Measurements from ENCODE around the gene CBY1. TPM values are rescaled to one million over a fixed set of nuclear protein-coding genes. Genes with fewer than 3 reads are reported as not detected.

CBY1 gene
- total RNA-seq, 1 experiment from 2014 or later: 28.3 TPM

DNA sequence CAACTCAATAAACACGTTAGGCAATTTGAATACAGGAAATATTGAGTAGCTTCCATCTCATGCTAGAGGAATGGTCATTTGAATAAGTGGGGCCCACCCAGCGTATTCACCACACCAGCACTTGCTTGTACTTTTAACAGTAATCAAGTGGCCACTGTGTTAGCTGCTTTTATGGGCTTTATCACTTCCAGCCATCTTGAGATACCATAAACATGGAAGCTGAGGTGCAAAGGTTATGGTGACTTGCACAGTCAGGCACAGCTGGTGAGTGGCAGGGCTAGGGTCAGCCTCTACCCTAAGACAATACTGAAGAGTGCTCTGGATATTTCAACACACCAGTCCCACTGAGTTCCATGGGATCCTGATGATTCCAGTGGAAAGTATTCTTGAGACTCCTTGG is 37.6 kb downstream of the CBY1 start:
- BruUV-seq (replicated peaks): no TSS peak
- Mint-ChIP-seq H3K27ac (ENCODE audit: unreplicated experiment) (peak overlapping the region; percentile 95), H3K9me3 (ENCODE audit: unreplicated experiment) (no peaks in the 10 kb centered on the region), H3K4me1 (ENCODE audit: low read depth, unreplicated experiment) (peaks cover 37% of the 10 kb centered on the region), H3K4me3 (ENCODE audit: unreplicated experiment) (peak overlapping the region; percentile 52), H3K36me3 (ENCODE audit: insufficient read depth, unreplicated experiment) (peaks cover 81% of the 10 kb centered on the region), H3K27me3 (ENCODE audit: insufficient read depth, unreplicated experiment) (no peaks in the 10 kb centered on the region)
- ChIA-PET CTCF (interaction anchor here (1.9 kb wide), 1 partner anchor 12 kb away, joined by 12 read pairs; the partner anchor contains the start of gene TOMM22), POLR2A (interaction anchor here (0.6 to 2.8 kb wide), 5 partner anchors 10 to 17 kb away, joined by 4 to 24 read pairs (median 4); partner anchors contain the start of genes GTPBP1 and TOMM22)
- no peak overlapping the region for H3K4me3 ChIP-seq (ENCODE audit: low read depth, low read length)
- H3K4me1 ChIP-seq: peaks cover 59% of the 10 kb centered on the region
- intact Hi-C loops (cut with micrococcal nuclease; ENCODE audit: unreplicated experiment): loop anchor here (1.0 kb wide), 2 partner anchors 11 to 13 kb away; partner anchors contain the start of genes GTPBP1 and TOMM22
- DNase-seq: peak; percentile 81 to 94
- no peaks in the 10 kb centered on the region for H3K27me3 ChIP-seq (replicated peaks; ENCODE audit: control insufficient read depth, insufficient read depth, low read length)
- H3K36me3 ChIP-seq (ENCODE audit: control insufficient read depth, insufficient read depth, low read length): peaks cover 6% of the 10 kb centered on the region; the same call in 1 of the 2 replicates
- H3K9me3 ChIP-seq: no peaks in the 10 kb centered on the region
- TF ChIP-seq, protein P1, sequence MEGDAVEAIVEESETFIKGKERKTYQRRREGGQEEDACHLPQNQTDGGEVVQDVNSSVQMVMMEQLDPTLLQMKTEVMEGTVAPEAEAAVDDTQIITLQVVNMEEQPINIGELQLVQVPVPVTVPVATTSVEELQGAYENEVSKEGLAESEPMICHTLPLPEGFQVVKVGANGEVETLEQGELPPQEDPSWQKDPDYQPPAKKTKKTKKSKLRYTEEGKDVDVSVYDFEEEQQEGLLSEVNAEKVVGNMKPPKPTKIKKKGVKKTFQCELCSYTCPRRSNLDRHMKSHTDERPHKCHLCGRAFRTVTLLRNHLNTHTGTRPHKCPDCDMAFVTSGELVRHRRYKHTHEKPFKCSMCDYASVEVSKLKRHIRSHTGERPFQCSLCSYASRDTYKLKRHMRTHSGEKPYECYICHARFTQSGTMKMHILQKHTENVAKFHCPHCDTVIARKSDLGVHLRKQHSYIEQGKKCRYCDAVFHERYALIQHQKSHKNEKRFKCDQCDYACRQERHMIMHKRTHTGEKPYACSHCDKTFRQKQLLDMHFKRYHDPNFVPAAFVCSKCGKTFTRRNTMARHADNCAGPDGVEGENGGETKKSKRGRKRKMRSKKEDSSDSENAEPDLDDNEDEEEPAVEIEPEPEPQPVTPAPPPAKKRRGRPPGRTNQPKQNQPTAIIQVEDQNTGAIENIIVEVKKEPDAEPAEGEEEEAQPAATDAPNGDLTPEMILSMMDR (IDR thresholded peaks at IDR 0.05; ENCODE audit: insufficient read depth in 1 of 2, low read depth in 1 of 2, low read length in 1 of 2, severe bottlenecking in 1 of 2, unreplicated experiment in 1 of 2): no peak

DNA sequence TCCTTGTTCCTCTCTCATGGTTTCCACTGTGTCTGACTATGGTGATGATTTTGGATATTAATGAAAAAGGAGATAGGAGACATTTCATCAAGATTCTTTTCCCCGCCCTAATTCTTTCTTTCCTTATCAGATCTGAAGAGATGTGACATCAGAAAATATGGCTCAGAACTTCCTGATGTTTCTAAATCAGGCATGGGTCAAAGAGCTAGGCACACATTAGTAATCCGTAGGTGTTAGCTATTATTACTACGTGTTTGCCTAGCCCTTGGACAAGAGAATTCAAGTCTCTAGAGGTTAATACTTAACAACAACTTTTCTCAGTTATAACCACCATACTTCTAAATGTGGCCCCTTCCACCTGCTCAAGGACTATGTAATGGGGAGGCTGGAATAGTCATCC is 38.5 kb downstream of the CBY1 start:
- Histone ChIP-seq H3K36me3 (ENCODE audit: control insufficient read depth, insufficient read depth, low read length) (peaks cover 6% of the 10 kb centered on the region; the same call in 1 of the 2 replicates), H3K4me3 (ENCODE audit: low read depth, low read length) (no peak overlapping the region), H3K9me3 (no peaks in the 10 kb centered on the region), H3K27me3 (replicated peaks; ENCODE audit: control insufficient read depth, insufficient read depth, low read length) (no peaks in the 10 kb centered on the region), H3K4me1 (peaks cover 59% of the 10 kb centered on the region)
- Mint-ChIP-seq H3K9me3 (ENCODE audit: unreplicated experiment) (no peaks in the 10 kb centered on the region), H3K27me3 (ENCODE audit: insufficient read depth, unreplicated experiment) (no peaks in the 10 kb centered on the region), H3K36me3 (ENCODE audit: insufficient read depth, unreplicated experiment) (peaks cover 81% of the 10 kb centered on the region), H3K4me3 (ENCODE audit: unreplicated experiment) (peak overlapping the region; percentile 60), H3K27ac (ENCODE audit: unreplicated experiment) (peak overlapping the region; percentile 95), H3K4me1 (ENCODE audit: low read depth, unreplicated experiment) (peaks cover 37% of the 10 kb centered on the region)
- no TSS peak for BruUV-seq (replicated peaks)
- DNase-seq: peak in 1 of 2 experiments; percentile 61
- intact Hi-C loops (cut with micrococcal nuclease; ENCODE audit: unreplicated experiment): loop anchor here (1.0 kb wide), 2 partner anchors 10 to 14 kb away; partner anchors contain the start of genes GTPBP1 and TOMM22
- ChIA-PET POLR2A (interaction anchor here (0.6 to 2.8 kb wide), 4 partner anchors 11 to 275 kb away, joined by 3 to 24 read pairs (median 12); partner anchors contain the start of genes GTPBP1 and TOMM22), CTCF (interaction anchor here (1.9 kb wide), 1 partner anchor 13 kb away, joined by 12 read pairs; the partner anchor contains the start of gene TOMM22)
- TF ChIP-seq, protein P1 (IDR thresholded peaks at IDR 0.05; ENCODE audit: insufficient read depth in 1 of 2, low read depth in 1 of 2, low read length in 1 of 2, severe bottlenecking in 1 of 2, unreplicated experiment in 1 of 2): no peak

DNA sequence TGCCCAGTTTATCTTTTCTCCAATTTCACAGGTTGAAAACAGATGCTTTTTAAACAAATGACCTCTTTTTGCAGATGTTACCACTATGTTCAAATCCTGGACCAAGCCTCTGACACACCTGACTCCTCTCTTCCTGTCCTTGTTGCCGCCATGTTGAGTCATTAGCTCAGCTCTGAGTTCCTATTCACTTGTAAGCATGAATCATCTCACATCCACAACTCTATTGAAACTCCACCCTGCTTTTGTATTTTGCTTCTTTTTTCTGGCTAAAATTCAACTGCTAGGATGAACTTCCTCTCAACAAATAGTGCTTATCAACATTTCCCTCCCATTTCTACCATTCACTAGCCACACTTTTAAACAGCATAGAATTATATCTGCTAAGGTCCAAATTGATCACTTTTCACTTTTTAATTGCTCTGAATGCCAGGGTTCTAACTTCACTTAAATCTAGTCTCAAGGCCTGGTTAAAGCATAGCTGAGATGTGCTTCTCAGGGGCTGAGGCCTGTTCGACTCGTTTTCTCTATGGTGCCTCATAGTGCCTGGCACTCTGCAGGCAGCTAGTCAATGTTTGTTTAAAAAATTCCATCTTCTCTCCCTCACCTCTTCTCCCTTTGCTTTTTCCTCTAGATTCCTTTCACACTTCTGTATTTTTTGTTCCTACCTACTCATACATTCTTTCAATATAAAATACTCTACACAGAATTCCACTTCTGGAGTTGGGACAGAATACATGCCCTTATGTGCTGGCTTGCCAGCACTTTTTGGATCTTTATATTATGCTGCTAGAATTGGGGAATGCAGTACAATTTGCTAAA is 40.4 kb downstream of the CBY1 start:
- no TSS peak for BruUV-seq (replicated peaks)
- Histone ChIP-seq H3K36me3 (ENCODE audit: control insufficient read depth, insufficient read depth, low read length) (peaks cover 6% of the 10 kb centered on the region; the same call in 1 of the 2 replicates), H3K4me3 (ENCODE audit: low read depth, low read length) (peak overlapping the region; percentile 3; the same call in 1 of the 2 replicates), H3K4me1 (peaks cover 59% of the 10 kb centered on the region), H3K9me3 (no peaks in the 10 kb centered on the region), H3K27me3 (replicated peaks; ENCODE audit: control insufficient read depth, insufficient read depth, low read length) (no peaks in the 10 kb centered on the region)
- peak overlapping the region; percentile 87 for H3K4me3 Mint-ChIP-seq (ENCODE audit: unreplicated experiment)
- DNase-seq: peak; percentile 67 to 78
- POLR2A ChIA-PET: interaction anchor here (0.7 to 1.9 kb wide), 3 partner anchors 9 to 182 kb away, joined by 5 to 17 read pairs (median 14); partner anchors contain the start of genes GTPBP1 and TOMM22
- H3K27me3 Mint-ChIP-seq (ENCODE audit: insufficient read depth, unreplicated experiment): no peaks in the 10 kb centered on the region
- peaks cover 86% of the 10 kb centered on the region for H3K36me3 Mint-ChIP-seq (ENCODE audit: insufficient read depth, unreplicated experiment)
- H3K27ac Mint-ChIP-seq (ENCODE audit: unreplicated experiment): peak overlapping the region; percentile 100
- no peaks in the 10 kb centered on the region for H3K9me3 Mint-ChIP-seq (ENCODE audit: unreplicated experiment)
- CTCF ChIA-PET: interaction anchor here (1.1 to 1.5 kb wide), 2 partner anchors 15 to 28 kb away, joined by 4 to 7 read pairs; partner anchors contain the start of gene TOMM22
- peaks cover 37% of the 10 kb centered on the region for H3K4me1 Mint-ChIP-seq (ENCODE audit: low read depth, unreplicated experiment)
- intact Hi-C loops (cut with micrococcal nuclease; ENCODE audit: unreplicated experiment): no loop called here
- TF ChIP-seq, protein P1 (IDR thresholded peaks at IDR 0.05; ENCODE audit: insufficient read depth in 1 of 2, low read depth in 1 of 2, low read length in 1 of 2, severe bottlenecking in 1 of 2, unreplicated experiment in 1 of 2): no peak
